ENCODE measurements around the gene PTEN.

DNA sequence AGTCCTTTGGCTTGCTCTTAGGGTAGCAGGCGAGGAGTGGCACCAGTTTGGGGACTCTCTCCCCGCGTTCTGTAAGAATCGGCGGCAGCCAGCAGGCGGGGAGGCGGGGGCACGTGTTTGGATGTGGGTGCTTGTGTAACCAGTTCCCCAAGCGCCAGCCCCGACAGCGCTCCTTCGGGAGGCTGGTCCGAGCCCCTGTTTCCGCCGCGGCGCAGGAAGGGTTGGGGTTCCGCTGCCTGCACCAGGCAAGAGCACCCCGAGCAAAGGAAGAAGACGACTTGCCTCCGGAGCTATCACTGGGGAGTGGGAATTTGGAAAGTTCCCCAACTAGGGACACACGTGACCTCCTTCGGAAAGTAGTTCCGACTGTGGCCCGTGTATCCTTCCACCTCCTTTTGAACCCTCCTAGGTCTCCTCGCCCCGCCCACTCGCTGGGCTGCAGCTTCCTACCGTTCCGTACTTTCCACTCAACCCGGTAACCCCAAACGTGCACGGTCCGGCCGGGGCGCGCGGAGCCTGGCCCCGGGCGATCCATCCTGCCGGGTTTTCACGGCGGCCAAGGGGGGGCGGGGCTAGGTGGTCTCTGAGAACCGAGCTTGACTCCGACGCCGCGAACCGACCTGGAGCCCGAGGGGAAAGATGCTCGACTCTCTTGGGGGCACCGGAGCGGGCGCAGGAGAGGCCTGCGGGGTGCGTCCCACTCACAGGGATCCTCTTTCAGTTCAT lies 1.3 kb upstream of the PTEN start:
- TF ChIP-seq, protein P1, sequence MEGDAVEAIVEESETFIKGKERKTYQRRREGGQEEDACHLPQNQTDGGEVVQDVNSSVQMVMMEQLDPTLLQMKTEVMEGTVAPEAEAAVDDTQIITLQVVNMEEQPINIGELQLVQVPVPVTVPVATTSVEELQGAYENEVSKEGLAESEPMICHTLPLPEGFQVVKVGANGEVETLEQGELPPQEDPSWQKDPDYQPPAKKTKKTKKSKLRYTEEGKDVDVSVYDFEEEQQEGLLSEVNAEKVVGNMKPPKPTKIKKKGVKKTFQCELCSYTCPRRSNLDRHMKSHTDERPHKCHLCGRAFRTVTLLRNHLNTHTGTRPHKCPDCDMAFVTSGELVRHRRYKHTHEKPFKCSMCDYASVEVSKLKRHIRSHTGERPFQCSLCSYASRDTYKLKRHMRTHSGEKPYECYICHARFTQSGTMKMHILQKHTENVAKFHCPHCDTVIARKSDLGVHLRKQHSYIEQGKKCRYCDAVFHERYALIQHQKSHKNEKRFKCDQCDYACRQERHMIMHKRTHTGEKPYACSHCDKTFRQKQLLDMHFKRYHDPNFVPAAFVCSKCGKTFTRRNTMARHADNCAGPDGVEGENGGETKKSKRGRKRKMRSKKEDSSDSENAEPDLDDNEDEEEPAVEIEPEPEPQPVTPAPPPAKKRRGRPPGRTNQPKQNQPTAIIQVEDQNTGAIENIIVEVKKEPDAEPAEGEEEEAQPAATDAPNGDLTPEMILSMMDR (IDR thresholded peaks at IDR 0.05; ENCODE audit: low read length): no peak; the same call in 1 of the 2 replicates
- no peak for TF ChIP-seq EZH2 (optimal IDR thresholded peaks at IDR 0.05; ENCODE audit: low read depth, low read length)
- no peak for TF ChIP-seq EZH2phosphoT487 (IDR thresholded peaks at IDR 0.05; ENCODE audit: low read length)
